H1 (cell line): Measurements from ENCODE around the gene CKB. TPM values are rescaled to one million over a fixed set of nuclear protein-coding genes. Genes with fewer than 3 reads are reported as not detected.

ENCODE experiments used
- BRCA1 ChIP-seq: IDR thresholded peaks from 2 replicates; pipeline ENCODE4 v1.6.1; 2012; ENCODE audit warnings: low read depth, low read length, improper control_type of control experiment
- CBX5 ChIP-seq: fragments of 300-800, 300-1000 bp; sonication (generic); IDR thresholded peaks from 2 replicates; pipeline ENCODE4 v1.7.1; 2016; ENCODE audit warnings: antibody characterized with exemption, low read length, low read depth
- JUN ChIP-seq: IDR thresholded peaks from 2 replicates; pipeline ENCODE4 v1.6.1; 2011; ENCODE audit warnings: low read depth, mild to moderate bottlenecking, improper control_type of control experiment, low read length
- KDM5A ChIP-seq: fragments of 200-600 bp; IDR thresholded peaks from 2 replicates; pipeline ENCODE4 v1.7.1; 2012; ENCODE audit warnings: mild to moderate bottlenecking, low read length, inconsistent platforms, mixed read lengths
- POLR2A ChIP-seq, 2 experiments: IDR thresholded peaks; 1 replicate in 1 of 2; 2 replicates in 1 of 2; pipeline ENCODE4 v1.6.1; 2011; ENCODE audit warnings: low read depth in 2 of 2, low read length in 2 of 2, mild to moderate bottlenecking in 2 of 2; ENCODE audit errors: control extremely low read depth in 1 of 2
- TCF12 ChIP-seq: IDR thresholded peaks from 2 replicates; pipeline ENCODE4 v1.6.1; 2011; ENCODE audit warnings: low read depth, mild to moderate bottlenecking, low read length
- TEAD4 ChIP-seq: IDR thresholded peaks from 2 replicates; pipeline ENCODE4 v1.6.1; 2012; ENCODE audit warnings: low read depth, low read length, inconsistent platforms, mixed read lengths
- USF2 ChIP-seq: IDR thresholded peaks from 2 replicates; pipeline ENCODE4 v1.6.1; 2011; ENCODE audit warnings: low read length, improper control_type of control experiment
- ZNF274 ChIP-seq: IDR thresholded peaks from 2 replicates; pipeline ENCODE4 v1.7.0; 2012; ENCODE audit warnings: low read length, borderline replicate concordance; ENCODE audit errors: extremely low read depth
- polyA plus RNA-seq, 7 experiments: library from polyadenylated mRNA; depleted of rRNA in 3 of 7; stranded (reverse) in 5 of 7; unstranded in 2 of 7; fragments of >200 nt in 5 of 7; fragments of 200-250 nt in 2 of 7; gene quantifications; 1 replicate in 5 of 7; 2 replicates in 1 of 7; 4 replicates in 1 of 7; pipeline versions ENCODE4 v1.2.1 to v1.2.3, GENCODE V29; 2011 to 2013; ENCODE audit warnings: missing spikeins in 2 of 7, mixed read lengths in 2 of 7
- total RNA-seq: library from RNA; stranded (reverse); fragmentation: NEBNext Ultra II Directional; extraction: Animal tissue kit (Norgen Biotek cat#: 25700); gene quantifications from 2 replicates; pipeline ENCODE4 v1.2.1, GENCODE V29; 2021
- TF ChIP-seq, protein P1 (sequence below): IDR thresholded peaks from 2 replicates; pipeline ENCODE4 v1.6.1; 2012; ENCODE audit warnings: inconsistent platforms
- TF ChIP-seq, protein P2 (sequence below): IDR thresholded peaks from 2 replicates; pipeline ENCODE4 v1.6.1; 2011; ENCODE audit warnings: low read depth, mild to moderate bottlenecking, low read length; ENCODE audit not compliant: insufficient read depth

Gene CKB
- total and polyA plus RNA-seq, 2 of the 8 experiments (the other 6 are each of a cell fraction or from before 2014, with no cell fraction given): 538 to 950 TPM

DNA sequence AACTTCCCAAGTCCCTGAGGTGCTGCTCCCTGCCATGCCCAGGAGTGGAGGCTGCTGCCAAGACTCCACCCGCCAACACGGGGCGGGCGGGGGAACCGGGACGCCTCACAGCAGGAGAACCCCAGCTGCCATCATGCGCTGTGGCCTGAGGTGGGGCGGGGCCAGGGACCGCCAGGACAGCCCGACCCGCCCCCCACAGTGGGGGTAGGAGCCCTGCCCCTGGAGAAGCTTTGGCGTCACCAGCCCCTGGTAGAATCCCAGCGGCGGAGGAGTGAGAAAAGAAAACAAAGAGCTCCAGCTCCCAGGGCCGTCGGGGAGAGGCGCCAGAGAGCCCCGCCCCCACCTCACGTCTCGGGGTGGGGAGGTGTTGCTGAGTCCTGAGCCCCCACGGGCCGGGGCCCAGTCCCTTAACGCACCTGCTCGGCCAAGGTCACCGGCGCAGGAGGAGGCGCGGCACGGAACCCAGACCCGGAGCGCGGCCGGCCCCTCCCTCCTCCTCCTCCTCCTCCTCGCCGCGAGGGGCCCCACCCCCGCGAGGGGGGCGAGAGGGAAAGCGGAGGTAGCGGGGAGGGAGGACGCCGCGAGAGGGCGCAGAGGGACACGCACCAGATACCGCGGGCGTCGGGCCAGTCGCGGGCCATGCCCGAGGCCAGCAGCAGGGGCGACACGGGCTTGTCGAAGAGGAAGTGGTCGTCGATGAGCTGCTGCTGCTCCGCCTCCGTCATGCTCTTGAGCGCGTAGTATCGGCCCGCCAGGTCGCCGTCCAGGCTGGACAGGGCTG, 1.8 kb downstream of the CKB start (continued):
- no peak; the same call in 1 of the 2 replicates for TF ChIP-seq BRCA1
- TF ChIP-seq, protein P1, sequence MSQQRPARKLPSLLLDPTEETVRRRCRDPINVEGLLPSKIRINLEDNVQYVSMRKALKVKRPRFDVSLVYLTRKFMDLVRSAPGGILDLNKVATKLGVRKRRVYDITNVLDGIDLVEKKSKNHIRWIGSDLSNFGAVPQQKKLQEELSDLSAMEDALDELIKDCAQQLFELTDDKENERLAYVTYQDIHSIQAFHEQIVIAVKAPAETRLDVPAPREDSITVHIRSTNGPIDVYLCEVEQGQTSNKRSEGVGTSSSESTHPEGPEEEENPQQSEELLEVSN: peak; percentile 52; the same call in 1 of the 2 replicates
- TF ChIP-seq CBX5: no peak
- no peak for TF ChIP-seq JUN
- TF ChIP-seq KDM5A: no peak
- TF ChIP-seq, protein P2, sequence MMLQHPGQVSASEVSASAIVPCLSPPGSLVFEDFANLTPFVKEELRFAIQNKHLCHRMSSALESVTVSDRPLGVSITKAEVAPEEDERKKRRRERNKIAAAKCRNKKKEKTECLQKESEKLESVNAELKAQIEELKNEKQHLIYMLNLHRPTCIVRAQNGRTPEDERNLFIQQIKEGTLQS: no peak
- TF ChIP-seq POLR2A (IDR thresholded peaks at IDR 0.05; ENCODE audit: control extremely low read depth in 1 of 2, low read depth in 2 of 2, low read length in 2 of 2): peak in 1 of 2 experiments; percentile 59; a peak in 1 of 3 replicates
- TF ChIP-seq USF2: no peak
- no peak for TF ChIP-seq TEAD4
- TF ChIP-seq TCF12: 0 out of 2 replicates have a peak, but pooled peaks have one; percentile 5
- TF ChIP-seq ZNF274: no peak
